H9 (cell line): Measurements from ENCODE around the gene OCLN. TPM values are rescaled to one million over a fixed set of nuclear protein-coding genes. Genes with fewer than 3 reads are reported as not detected.

Experiments used
- DNase-seq: peaks from one replicate; pipeline ENCODE4 v3.0.0-alpha.2; 2017
- H2AFZ ChIP-seq: one replicate; pipeline ENCODE4 v1.6.1; 2013; ENCODE audit warnings: mild to moderate bottlenecking, low read length, control low read depth, moderate library complexity
- H2AK5ac ChIP-seq: 2 replicates; pipeline ENCODE4 v1.6.1; 2013; ENCODE audit warnings: low read length, control low read depth, mixed read lengths; ENCODE audit not compliant: insufficient read length
- H2BK120ac ChIP-seq: one replicate; pipeline ENCODE4 v1.6.1; 2013; ENCODE audit warnings: low read depth, mild to moderate bottlenecking, low read length, control low read depth, inconsistent platforms; ENCODE audit not compliant: poor library complexity, severe bottlenecking
- H2BK12ac ChIP-seq: 2 replicates; pipeline ENCODE4 v1.6.1; 2013; ENCODE audit warnings: low read length, control low read depth, mixed read lengths, low read depth; ENCODE audit not compliant: insufficient read length
- H2BK15ac ChIP-seq: 2 replicates; pipeline ENCODE4 v1.6.1; 2013; ENCODE audit warnings: low read depth, low read length, control low read depth
- H2BK20ac ChIP-seq: one replicate; pipeline ENCODE4 v1.6.1; 2013; ENCODE audit warnings: low read depth, mild to moderate bottlenecking, low read length, control low read depth, inconsistent platforms; ENCODE audit not compliant: poor library complexity, severe bottlenecking
- H2BK5ac ChIP-seq: 2 replicates; pipeline ENCODE4 v1.6.1; 2013; ENCODE audit warnings: low read length, control low read depth, mixed read lengths; ENCODE audit not compliant: insufficient read length
- H3K14ac ChIP-seq: 2 replicates; pipeline ENCODE4 v1.6.1; 2013; ENCODE audit warnings: low read length, control low read depth; ENCODE audit not compliant: insufficient read depth
- H3K18ac ChIP-seq: 2 replicates; pipeline ENCODE4 v1.6.1; 2013; ENCODE audit warnings: low read depth, mild to moderate bottlenecking, mixed read lengths, low read length, control low read depth; ENCODE audit not compliant: insufficient read length
- H3K23ac ChIP-seq: 2 replicates; pipeline ENCODE4 v1.6.1; 2013; ENCODE audit warnings: low read length, control low read depth, mixed read lengths, low read depth; ENCODE audit not compliant: insufficient read length
- H3K23me2 ChIP-seq: 2 replicates; pipeline ENCODE4 v1.6.1; 2013; ENCODE audit warnings: low read depth, mild to moderate bottlenecking, mixed read lengths, low read length, control low read depth; ENCODE audit not compliant: insufficient read length, poor library complexity, severe bottlenecking
- H3K27ac ChIP-seq: 2 replicates; pipeline ENCODE4 v1.5.1; 2013; ENCODE audit warnings: low read length, control low read depth, mixed read lengths, low read depth; ENCODE audit not compliant: insufficient read length
- H3K27me3 ChIP-seq: 2 replicates; pipeline ENCODE4 v1.6.1; 2013; ENCODE audit warnings: low read length, control low read depth, inconsistent platforms; ENCODE audit not compliant: insufficient read depth
- H3K4ac ChIP-seq: 2 replicates; pipeline ENCODE4 v1.6.1; 2013; ENCODE audit warnings: low read depth, mild to moderate bottlenecking, control low read depth, inconsistent platforms, low read length, moderate library complexity
- H3K4me1 ChIP-seq: 2 replicates; pipeline ENCODE4 v1.6.1; 2013; ENCODE audit warnings: low read length, control low read depth, inconsistent platforms; ENCODE audit not compliant: insufficient read depth
- H3K4me2 ChIP-seq: 2 replicates; pipeline ENCODE4 v1.6.1; 2013; ENCODE audit warnings: low read length, control low read depth, mixed read lengths; ENCODE audit not compliant: insufficient read length, insufficient read depth
- H3K56ac ChIP-seq: 2 replicates; pipeline ENCODE4 v1.6.1; 2013; ENCODE audit warnings: low read depth, mild to moderate bottlenecking, mixed read lengths, low read length, control low read depth; ENCODE audit not compliant: insufficient read length
- H3K79me1 ChIP-seq: 2 replicates; pipeline ENCODE4 v1.6.1; 2013; ENCODE audit warnings: low read depth, mild to moderate bottlenecking, moderate library complexity, low read length, control low read depth, inconsistent platforms; ENCODE audit not compliant: insufficient read depth, poor library complexity, severe bottlenecking
- H3K79me2 ChIP-seq: 2 replicates; pipeline ENCODE4 v1.6.1; 2013; ENCODE audit warnings: low read length, control low read depth, inconsistent platforms; ENCODE audit not compliant: insufficient read depth
- H3K9ac ChIP-seq: 2 replicates; pipeline ENCODE4 v1.6.1; 2013; ENCODE audit warnings: low read length, control low read depth, mixed read lengths; ENCODE audit not compliant: insufficient read length; ENCODE audit errors: extremely low read depth
- H3K9me3 ChIP-seq: one replicate; pipeline ENCODE4 v1.6.1; 2013; ENCODE audit warnings: low read depth, low read length, inconsistent platforms; ENCODE audit not compliant: control insufficient read depth
- H3T11ph ChIP-seq: one replicate; pipeline ENCODE4 v1.6.1; 2013; ENCODE audit warnings: mild to moderate bottlenecking, low read length, control low read depth, inconsistent platforms
- H4K20me1 ChIP-seq: one replicate; pipeline ENCODE4 v1.6.1; 2013; ENCODE audit not compliant: control insufficient read depth, insufficient read length, insufficient read depth
- H4K5ac ChIP-seq: 2 replicates; pipeline ENCODE4 v1.6.1; 2013; ENCODE audit warnings: low read depth, mild to moderate bottlenecking, mixed read lengths, low read length, control low read depth; ENCODE audit not compliant: insufficient read length
- H4K8ac ChIP-seq: replicated peaks from 2 replicates; pipeline ENCODE4 v1.6.1; 2013; ENCODE audit warnings: low read length, control low read depth, mixed read lengths, low read depth; ENCODE audit not compliant: insufficient read length
- H4K91ac ChIP-seq: 2 replicates; pipeline ENCODE4 v1.6.1; 2013; ENCODE audit warnings: low read depth, mild to moderate bottlenecking, moderate library complexity, mixed read lengths, low read length, control low read depth; ENCODE audit not compliant: insufficient read length
- H3K27ac Mint-ChIP-seq, 3 experiments: 2 replicates in 2 of 3; 3 replicates in 1 of 3; pipeline ENCODE4 v1.8.0; 2020 to 2021; ENCODE audit warnings: mixed read lengths in 3 of 3, mild to moderate bottlenecking in 1 of 3, moderate library complexity in 1 of 3
- H3K27me3 Mint-ChIP-seq: 2 replicates; pipeline ENCODE4 v1.8.0; 2021; ENCODE audit warnings: low read depth, mild to moderate bottlenecking, moderate library complexity, mixed read lengths
- H3K36me3 Mint-ChIP-seq, 3 experiments: 2 replicates in 2 of 3; 3 replicates in 1 of 3; pipeline ENCODE4 v1.8.0; 2020 to 2021; ENCODE audit warnings: low read depth in 3 of 3, mixed read lengths in 3 of 3; ENCODE audit not compliant: insufficient read depth in 1 of 3
- H3K4me1 Mint-ChIP-seq, 2 experiments: 2 replicates each; pipeline ENCODE4 v1.8.0; 2020; ENCODE audit warnings: mixed read lengths in 2 of 2
- H3K4me3 Mint-ChIP-seq, 2 experiments: 2 replicates in 1 of 2; 3 replicates in 1 of 2; pipeline ENCODE4 v1.8.0; 2020 to 2021; ENCODE audit warnings: mild to moderate bottlenecking in 2 of 2, mixed read lengths in 2 of 2, moderate library complexity in 1 of 2
- H3K9me3 Mint-ChIP-seq, 2 experiments: 2 replicates in 1 of 2; 3 replicates in 1 of 2; pipeline ENCODE4 v1.8.0; 2020; ENCODE audit warnings: mild to moderate bottlenecking in 2 of 2, mixed read lengths in 2 of 2, moderate library complexity in 1 of 2
- WGBS: extraction: QIAGEN DNeasy Blood & Tissue Kit; methylation state at CpG from one replicate; pipeline ENCODE4 v1.1.7; 2013; ENCODE audit warnings: missing lambda C conversion rate, low lambda C conversion rate, mixed read lengths; ENCODE audit not compliant: insufficient read length; ENCODE audit errors: extremely low coverage; 5-methylcytosine and 5-hydroxymethylcytosine counted together
- total RNA-seq: library from RNA; stranded (reverse); gene quantifications from 2 replicates; pipeline ENCODE4 v1.2.1, GENCODE V29; 2021
- TF ChIP-seq, protein P1 (sequence below): fragments of 200-600 bp; sonication (generic); conservative IDR thresholded peaks from 3 replicates; pipeline ENCODE4 v1.8.0; 2021; ENCODE audit warnings: antibody characterized with exemption, mild to moderate bottlenecking

Gene OCLN
- total RNA-seq, 1 experiment from 2014 or later: 109 TPM

DNA sequence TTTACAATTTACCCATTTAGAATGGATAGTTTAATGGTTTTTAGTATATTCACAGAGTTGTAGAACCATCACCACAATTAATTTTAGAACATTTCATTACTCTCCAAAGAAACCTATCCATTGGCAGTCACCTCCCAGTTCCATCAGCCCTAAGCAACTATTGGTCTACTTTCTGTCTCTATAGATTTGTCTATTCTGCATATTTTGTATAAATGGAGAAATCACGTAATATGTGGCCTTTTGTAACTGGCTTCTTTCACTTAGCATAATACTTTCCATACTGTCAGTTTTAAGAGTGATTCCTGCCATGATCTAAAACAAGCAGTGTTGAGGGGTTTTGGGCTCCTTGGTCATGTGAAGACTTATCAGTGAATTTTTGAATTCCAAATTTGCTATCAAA lies 12.7 kb downstream of the OCLN start:
- Histone ChIP-seq H3T11ph (no peak overlapping the region), H2AK5ac (no peak overlapping the region), H3K27ac (no peak overlapping the region), H3K23me2 (no peaks in the 10 kb centered on the region), H2BK12ac (no peak overlapping the region), H3K23ac (no peak overlapping the region), H3K18ac (no peak overlapping the region), H3K4ac (no peak overlapping the region), H3K27me3 (no peaks in the 10 kb centered on the region), H2BK5ac (no peak overlapping the region), H2BK20ac (no peak overlapping the region), H3K79me2 (peaks cover 4% of the 10 kb centered on the region; the same call in 1 of the 2 replicates), H3K4me2 (no peak overlapping the region), H3K4me1 (peaks cover 11% of the 10 kb centered on the region), H4K8ac (no peak overlapping the region), H2AFZ (no peak overlapping the region), H3K9me3 (no peaks in the 10 kb centered on the region), H4K20me1 (no peaks in the 10 kb centered on the region), H3K56ac (no peak overlapping the region), H4K5ac (no peak overlapping the region), H2BK15ac (no peak overlapping the region), H2BK120ac (no peak overlapping the region), H4K91ac (no peak overlapping the region), H3K79me1 (no peaks in the 10 kb centered on the region), H3K14ac (no peak overlapping the region), H3K9ac (no peak overlapping the region)
- Mint-ChIP-seq H3K9me3 (no peaks in the 10 kb centered on the region), H3K36me3 (peaks cover 19 to 50% (median 35%) of the 10 kb centered on the region in 3 experiments), H3K27me3 (no peaks in the 10 kb centered on the region), H3K4me1 (peaks cover 23 to 25% of the 10 kb centered on the region in 2 experiments), H3K27ac (no peak overlapping the region), H3K4me3 (no peak overlapping the region)
- TF ChIP-seq, protein P1, sequence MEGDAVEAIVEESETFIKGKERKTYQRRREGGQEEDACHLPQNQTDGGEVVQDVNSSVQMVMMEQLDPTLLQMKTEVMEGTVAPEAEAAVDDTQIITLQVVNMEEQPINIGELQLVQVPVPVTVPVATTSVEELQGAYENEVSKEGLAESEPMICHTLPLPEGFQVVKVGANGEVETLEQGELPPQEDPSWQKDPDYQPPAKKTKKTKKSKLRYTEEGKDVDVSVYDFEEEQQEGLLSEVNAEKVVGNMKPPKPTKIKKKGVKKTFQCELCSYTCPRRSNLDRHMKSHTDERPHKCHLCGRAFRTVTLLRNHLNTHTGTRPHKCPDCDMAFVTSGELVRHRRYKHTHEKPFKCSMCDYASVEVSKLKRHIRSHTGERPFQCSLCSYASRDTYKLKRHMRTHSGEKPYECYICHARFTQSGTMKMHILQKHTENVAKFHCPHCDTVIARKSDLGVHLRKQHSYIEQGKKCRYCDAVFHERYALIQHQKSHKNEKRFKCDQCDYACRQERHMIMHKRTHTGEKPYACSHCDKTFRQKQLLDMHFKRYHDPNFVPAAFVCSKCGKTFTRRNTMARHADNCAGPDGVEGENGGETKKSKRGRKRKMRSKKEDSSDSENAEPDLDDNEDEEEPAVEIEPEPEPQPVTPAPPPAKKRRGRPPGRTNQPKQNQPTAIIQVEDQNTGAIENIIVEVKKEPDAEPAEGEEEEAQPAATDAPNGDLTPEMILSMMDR: no peak
- no CpG with 5 or more reads among the region's 1 CpG for WGBS
- DNase-seq: no peak
